ENCODE results near the gene CYBB.

The CYBB gene

GRCh38 chrX:37799936-37800335, 20.1 kb downstream of the CYBB start:
- Histone ChIP-seq H3K4me1 (ENCODE audit: control insufficient read depth in 2 of 2, insufficient read depth in 1 of 2, low read depth in 1 of 2, low read length in 2 of 2) (no peaks in the 10 kb centered on the region), H3K27me3 (ENCODE audit: control insufficient read depth in 3 of 3, insufficient read depth in 3 of 3, low read depth in 1 of 3, low read length in 3 of 3) (no peaks in the 10 kb centered on the region), H3K36me3 (replicated peaks in 1 of 2; ENCODE audit: control insufficient read depth in 2 of 2, insufficient read depth in 2 of 2, low read length in 2 of 2) (no peaks in the 10 kb centered on the region), H3K23ac (ENCODE audit: low read depth, low read length, poor library complexity) (no peak overlapping the region), H2BK5ac (ENCODE audit: low read length) (no peak overlapping the region), H3K18ac (ENCODE audit: low read length) (no peak overlapping the region), H3K14ac (ENCODE audit: low read length) (no peak overlapping the region), H2AFZ (ENCODE audit: low read length) (no peak overlapping the region), H3K27ac (replicated peaks; ENCODE audit: low read length) (no peak overlapping the region), H4K91ac (ENCODE audit: low read depth, low read length, poor library complexity) (no peak overlapping the region), H3K79me1 (ENCODE audit: low read depth, low read length) (no peaks in the 10 kb centered on the region), H3K4me3 (ENCODE audit: low read length in 2 of 2) (no peak overlapping the region), H4K8ac (ENCODE audit: low read depth, low read length) (no peak overlapping the region), H3K9me3 (replicated peaks in 1 of 2; ENCODE audit: control insufficient read depth in 2 of 2, insufficient read depth in 1 of 2, low read depth in 1 of 2, low read length in 2 of 2) (no peaks in the 10 kb centered on the region), H3K9ac (ENCODE audit: low read depth, low read length, poor library complexity) (no peak overlapping the region), H2AK5ac (ENCODE audit: low read depth, low read length) (no peak overlapping the region), H2BK15ac (ENCODE audit: low read length) (no peak overlapping the region), H3K4me2 (ENCODE audit: insufficient read depth, low read length, poor library complexity, severe bottlenecking) (no peak overlapping the region), H2BK12ac (ENCODE audit: low read length) (no peak overlapping the region), H3K4ac (ENCODE audit: low read length) (no peak overlapping the region), H2BK120ac (ENCODE audit: low read depth, low read length) (no peak overlapping the region)
- no CpG with 5 or more reads among the region's 2 CpGs for WGBS, 2 donors (ENCODE audit: extremely low coverage in 2 of 2, insufficient read length in 2 of 2, insufficient replicate concordance in 1 of 2)
- no peak for DNase-seq (ENCODE audit: low spot score)

DNA sequence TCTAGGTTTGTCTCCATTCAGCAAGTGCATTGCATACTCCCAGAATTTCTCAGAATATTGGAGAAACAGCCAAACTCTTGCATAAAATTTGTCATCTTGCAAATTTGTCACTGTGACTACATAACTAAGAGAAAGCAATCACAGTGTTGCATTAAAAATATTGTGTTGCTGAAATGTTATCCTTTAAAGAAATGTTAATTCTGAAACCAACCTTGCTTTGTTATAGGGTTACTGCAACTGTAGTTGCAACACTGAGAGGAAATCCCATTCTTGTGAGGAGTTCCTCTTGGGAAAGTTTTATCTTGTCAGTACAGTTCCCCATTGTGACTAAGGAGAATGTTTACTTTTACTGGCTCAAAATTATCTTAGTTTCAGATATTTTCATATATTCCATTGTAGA, 20.9 kb downstream of the CYBB start:
- H3K18ac ChIP-seq (ENCODE audit: low read length), result no peak overlapping the region
- H3K4me2 ChIP-seq (ENCODE audit: insufficient read depth, low read length, poor library complexity, severe bottlenecking), result no peak overlapping the region
- no peak overlapping the region for H2BK15ac ChIP-seq (ENCODE audit: low read length)
- no peak overlapping the region for H2AFZ ChIP-seq (ENCODE audit: low read length)
- H3K23ac ChIP-seq (ENCODE audit: low read depth, low read length, poor library complexity), result no peak overlapping the region
- no peaks in the 10 kb centered on the region for H3K79me1 ChIP-seq (ENCODE audit: low read depth, low read length)
- H3K4me3 ChIP-seq (ENCODE audit: low read length in 2 of 2), result no peak overlapping the region
- no peak overlapping the region for H2BK12ac ChIP-seq (ENCODE audit: low read length)
- no peaks in the 10 kb centered on the region for H3K27me3 ChIP-seq (ENCODE audit: control insufficient read depth in 3 of 3, insufficient read depth in 3 of 3, low read depth in 1 of 3, low read length in 3 of 3)
- H2BK120ac ChIP-seq (ENCODE audit: low read depth, low read length), result no peak overlapping the region
- H3K9ac ChIP-seq (ENCODE audit: low read depth, low read length, poor library complexity), result no peak overlapping the region
- no peak overlapping the region for H4K8ac ChIP-seq (ENCODE audit: low read depth, low read length)
- no peak overlapping the region for H3K4ac ChIP-seq (ENCODE audit: low read length)
- H3K36me3 ChIP-seq (replicated peaks in 1 of 2; ENCODE audit: control insufficient read depth in 2 of 2, insufficient read depth in 2 of 2, low read length in 2 of 2), result no peaks in the 10 kb centered on the region
- no peaks in the 10 kb centered on the region for H3K9me3 ChIP-seq (replicated peaks in 1 of 2; ENCODE audit: control insufficient read depth in 2 of 2, insufficient read depth in 1 of 2, low read depth in 1 of 2, low read length in 2 of 2)
- no peak overlapping the region for H3K14ac ChIP-seq (ENCODE audit: low read length)
- DNase-seq (ENCODE audit: low spot score), result no peak
- no peak overlapping the region for H2BK5ac ChIP-seq (ENCODE audit: low read length)
- no peak overlapping the region for H2AK5ac ChIP-seq (ENCODE audit: low read depth, low read length)
- H3K4me1 ChIP-seq (ENCODE audit: control insufficient read depth in 2 of 2, insufficient read depth in 1 of 2, low read depth in 1 of 2, low read length in 2 of 2), result no peaks in the 10 kb centered on the region
- H4K91ac ChIP-seq (ENCODE audit: low read depth, low read length, poor library complexity), result no peak overlapping the region
- no peak overlapping the region for H3K27ac ChIP-seq (replicated peaks; ENCODE audit: low read length)

DNA sequence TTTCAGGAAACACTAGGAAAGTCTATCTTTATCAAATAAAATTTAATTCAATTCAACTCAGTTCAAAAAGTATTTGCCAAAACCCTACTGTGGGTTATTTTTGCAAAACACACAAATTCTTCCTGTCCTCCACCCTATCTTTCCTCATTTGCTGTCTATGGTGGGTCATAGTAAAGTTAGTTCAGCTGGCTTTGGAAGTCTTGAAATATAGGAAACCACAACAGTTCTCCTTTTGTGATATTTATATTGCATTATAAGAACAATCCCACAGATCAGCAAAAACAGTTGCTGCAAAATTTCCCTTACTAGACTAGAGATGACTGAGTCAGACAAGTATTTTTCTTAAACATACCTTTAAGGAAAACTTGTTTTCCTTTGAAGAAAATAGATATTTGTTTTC, 22.2 kb downstream of the CYBB start:
- Histone ChIP-seq H3K36me3 (replicated peaks in 1 of 2; ENCODE audit: control insufficient read depth in 2 of 2, insufficient read depth in 2 of 2, low read length in 2 of 2) (no peaks in the 10 kb centered on the region), H2AFZ (ENCODE audit: low read length) (no peak overlapping the region), H4K8ac (ENCODE audit: low read depth, low read length) (no peak overlapping the region), H3K4ac (ENCODE audit: low read length) (no peak overlapping the region), H4K91ac (ENCODE audit: low read depth, low read length, poor library complexity) (no peak overlapping the region), H3K9ac (ENCODE audit: low read depth, low read length, poor library complexity) (no peak overlapping the region), H2BK120ac (ENCODE audit: low read depth, low read length) (no peak overlapping the region), H3K4me3 (ENCODE audit: low read length in 2 of 2) (no peak overlapping the region), H3K23ac (ENCODE audit: low read depth, low read length, poor library complexity) (no peak overlapping the region), H3K4me1 (ENCODE audit: control insufficient read depth in 2 of 2, insufficient read depth in 1 of 2, low read depth in 1 of 2, low read length in 2 of 2) (no peaks in the 10 kb centered on the region), H3K27me3 (ENCODE audit: control insufficient read depth in 3 of 3, insufficient read depth in 3 of 3, low read depth in 1 of 3, low read length in 3 of 3) (no peaks in the 10 kb centered on the region), H2AK5ac (ENCODE audit: low read depth, low read length) (no peak overlapping the region), H3K18ac (ENCODE audit: low read length) (no peak overlapping the region), H3K14ac (ENCODE audit: low read length) (no peak overlapping the region), H2BK5ac (ENCODE audit: low read length) (no peak overlapping the region), H3K27ac (replicated peaks; ENCODE audit: low read length) (no peak overlapping the region), H2BK15ac (ENCODE audit: low read length) (no peak overlapping the region), H2BK12ac (ENCODE audit: low read length) (no peak overlapping the region), H3K9me3 (replicated peaks in 1 of 2; ENCODE audit: control insufficient read depth in 2 of 2, insufficient read depth in 1 of 2, low read depth in 1 of 2, low read length in 2 of 2) (no peaks in the 10 kb centered on the region), H3K79me1 (ENCODE audit: low read depth, low read length) (no peaks in the 10 kb centered on the region), H3K4me2 (ENCODE audit: insufficient read depth, low read length, poor library complexity, severe bottlenecking) (no peak overlapping the region)
- DNase-seq (ENCODE audit: low spot score), result no peak

DNA sequence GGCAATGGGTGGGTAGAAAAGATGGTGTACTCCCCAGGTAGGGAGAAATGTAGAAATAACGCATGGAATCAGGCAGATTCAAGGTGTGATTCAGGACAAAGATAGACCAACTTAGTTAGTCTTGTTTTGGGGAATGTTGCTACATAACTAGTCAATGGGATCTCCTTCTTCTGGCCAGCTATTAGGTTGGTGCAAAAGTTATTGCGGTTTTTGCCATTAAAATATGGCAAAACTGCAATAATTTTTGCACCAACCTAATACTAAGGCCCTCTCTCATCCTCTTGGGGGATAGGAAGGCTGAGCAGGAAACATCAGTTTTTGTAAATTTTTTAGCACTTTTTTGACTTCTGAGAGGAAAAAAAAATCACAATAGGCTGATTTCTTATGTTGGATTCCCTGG, 23.2 kb downstream of the CYBB start:
- Histone ChIP-seq H2BK5ac (ENCODE audit: low read length) (no peak overlapping the region), H3K4ac (ENCODE audit: low read length) (no peak overlapping the region), H3K4me1 (ENCODE audit: control insufficient read depth in 2 of 2, insufficient read depth in 1 of 2, low read depth in 1 of 2, low read length in 2 of 2) (no peaks in the 10 kb centered on the region), H3K36me3 (replicated peaks in 1 of 2; ENCODE audit: control insufficient read depth in 2 of 2, insufficient read depth in 2 of 2, low read length in 2 of 2) (no peaks in the 10 kb centered on the region), H3K9ac (ENCODE audit: low read depth, low read length, poor library complexity) (no peak overlapping the region), H2AFZ (ENCODE audit: low read length) (no peak overlapping the region), H3K23ac (ENCODE audit: low read depth, low read length, poor library complexity) (no peak overlapping the region), H3K18ac (ENCODE audit: low read length) (no peak overlapping the region), H3K27me3 (ENCODE audit: control insufficient read depth in 3 of 3, insufficient read depth in 3 of 3, low read depth in 1 of 3, low read length in 3 of 3) (no peaks in the 10 kb centered on the region), H4K91ac (ENCODE audit: low read depth, low read length, poor library complexity) (no peak overlapping the region), H3K27ac (replicated peaks; ENCODE audit: low read length) (no peak overlapping the region), H4K8ac (ENCODE audit: low read depth, low read length) (no peak overlapping the region), H2AK5ac (ENCODE audit: low read depth, low read length) (no peak overlapping the region), H3K9me3 (replicated peaks in 1 of 2; ENCODE audit: control insufficient read depth in 2 of 2, insufficient read depth in 1 of 2, low read depth in 1 of 2, low read length in 2 of 2) (no peaks in the 10 kb centered on the region), H3K4me2 (ENCODE audit: insufficient read depth, low read length, poor library complexity, severe bottlenecking) (no peak overlapping the region), H3K4me3 (ENCODE audit: low read length in 2 of 2) (no peak overlapping the region), H3K79me1 (ENCODE audit: low read depth, low read length) (no peaks in the 10 kb centered on the region), H2BK12ac (ENCODE audit: low read length) (no peak overlapping the region), H2BK15ac (ENCODE audit: low read length) (no peak overlapping the region), H3K14ac (ENCODE audit: low read length) (no peak overlapping the region), H2BK120ac (ENCODE audit: low read depth, low read length) (no peak overlapping the region)
- WGBS, 2 donors (ENCODE audit: extremely low coverage in 2 of 2, insufficient read length in 2 of 2, insufficient replicate concordance in 1 of 2), result no CpG with 5 or more reads among the region's 2 CpGs
- DNase-seq (ENCODE audit: low spot score), result no peak

Measured in neuronal stem cell (in vitro differentiated cells).